H1 (cell line): ENCODE results near the gene CLTCL1.
"Not testable (repeated sequence)": the region's sequence is repeated elsewhere in the genome, so short reads cannot be mapped to it uniquely, and the experiment has no call there.

ENCODE experiments used
- ATF2 ChIP-seq: IDR thresholded peaks from 2 replicates; pipeline ENCODE4 v1.6.1; 2012; ENCODE audit warnings: low read length, inconsistent platforms
- KDM1A ChIP-seq: fragments of 200-600, 300-600 bp; sonication (generic); IDR thresholded peaks from 2 replicates; pipeline ENCODE4 v1.7.1; 2016; ENCODE audit warnings: mild to moderate bottlenecking, low read length, borderline replicate concordance
- POLR2AphosphoS5 ChIP-seq: IDR thresholded peaks from 2 replicates; pipeline ENCODE4 v1.6.1; 2011; ENCODE audit warnings: low read depth, low read length
- SAP30 ChIP-seq: fragments of 300-600 bp; sonication (generic); IDR thresholded peaks from 2 replicates; pipeline ENCODE4 v1.7.1; 2012; ENCODE audit warnings: low read length, moderate library complexity, mild to moderate bottlenecking, inconsistent platforms; ENCODE audit not compliant: insufficient read depth, insufficient replicate concordance
- SRF ChIP-seq: IDR thresholded peaks from 2 replicates; pipeline ENCODE4 v1.6.1; 2011; ENCODE audit warnings: mild to moderate bottlenecking, low read depth, low read length, moderate library complexity
- USF2 ChIP-seq: IDR thresholded peaks from 2 replicates; pipeline ENCODE4 v1.6.1; 2011; ENCODE audit warnings: low read length, improper control_type of control experiment

GRCh38 chr22:19279143-19279542, 12.4 kb downstream of the CLTCL1 start:
- TF ChIP-seq ATF2, SRF, KDM1A, USF2, POLR2AphosphoS5, SAP30: not testable (repeated sequence)
